ENCODE measurements around the gene KICS2. TPM values are rescaled to one million over a fixed set of nuclear protein-coding genes. Genes with fewer than 3 reads are reported as not detected.

The KICS2 gene
- total RNA-seq, 4 donors from 2014 or later = 5.1 to 17.9 (median 11.0) TPM

DNA sequence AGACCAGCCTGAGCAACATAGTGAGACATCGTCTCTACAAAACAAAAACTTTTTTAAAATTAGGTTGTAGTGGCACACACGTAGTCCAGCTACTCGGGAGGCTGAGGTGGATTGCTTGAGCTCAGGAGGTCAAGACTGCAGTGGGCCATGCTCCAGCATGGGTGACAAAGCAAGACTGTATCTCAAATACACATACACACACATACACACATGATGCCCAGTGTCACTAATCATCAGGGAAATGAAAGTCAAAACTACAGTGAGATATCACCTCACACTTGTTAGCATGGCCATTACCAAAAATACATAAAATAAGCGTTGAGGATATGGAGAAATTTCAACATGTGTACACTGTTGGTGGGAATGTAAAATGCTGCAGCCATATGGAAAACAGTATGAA is 33.2 kb upstream of the KICS2 start:
- no peaks in the 10 kb centered on the region for H3K27me3 ChIP-seq
- no peaks in the 10 kb centered on the region for H3K9me3 ChIP-seq
- peaks cover 0 to 18% of the 10 kb centered on the region in 2 donors for H3K4me1 ChIP-seq
- intact Hi-C loops (cut with DNase I; ENCODE audit: low total_unique reads) (no loop called here), in situ Hi-C loops (cut with MboI; ENCODE audit: low sequenced_read_pairs in 4 of 4) (loop anchor here in 2 of 4 donors (5.0 to 25.0 kb wide), 2 partner anchors 418 to 593 kb away; partner anchors contain the start of gene DPY19L2 (in 1 of the 2))
- TF ChIP-seq, protein P1, sequence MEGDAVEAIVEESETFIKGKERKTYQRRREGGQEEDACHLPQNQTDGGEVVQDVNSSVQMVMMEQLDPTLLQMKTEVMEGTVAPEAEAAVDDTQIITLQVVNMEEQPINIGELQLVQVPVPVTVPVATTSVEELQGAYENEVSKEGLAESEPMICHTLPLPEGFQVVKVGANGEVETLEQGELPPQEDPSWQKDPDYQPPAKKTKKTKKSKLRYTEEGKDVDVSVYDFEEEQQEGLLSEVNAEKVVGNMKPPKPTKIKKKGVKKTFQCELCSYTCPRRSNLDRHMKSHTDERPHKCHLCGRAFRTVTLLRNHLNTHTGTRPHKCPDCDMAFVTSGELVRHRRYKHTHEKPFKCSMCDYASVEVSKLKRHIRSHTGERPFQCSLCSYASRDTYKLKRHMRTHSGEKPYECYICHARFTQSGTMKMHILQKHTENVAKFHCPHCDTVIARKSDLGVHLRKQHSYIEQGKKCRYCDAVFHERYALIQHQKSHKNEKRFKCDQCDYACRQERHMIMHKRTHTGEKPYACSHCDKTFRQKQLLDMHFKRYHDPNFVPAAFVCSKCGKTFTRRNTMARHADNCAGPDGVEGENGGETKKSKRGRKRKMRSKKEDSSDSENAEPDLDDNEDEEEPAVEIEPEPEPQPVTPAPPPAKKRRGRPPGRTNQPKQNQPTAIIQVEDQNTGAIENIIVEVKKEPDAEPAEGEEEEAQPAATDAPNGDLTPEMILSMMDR (IDR thresholded peaks at IDR 0.05 in 4 of 5, conservative IDR thresholded peaks at IDR 0.05 in 1 of 5) = no peak
- no peak for TF ChIP-seq POLR2A (IDR thresholded peaks at IDR 0.05)
- no peak for DNase-seq
- no peaks in the 10 kb centered on the region for H3K36me3 ChIP-seq
- no peak overlapping the region for H3K4me3 ChIP-seq
- H3K27ac ChIP-seq = no peak overlapping the region
- no peak for ATAC-seq

GRCh38 chr12:64253356-64253755 is 31.3 kb upstream of the KICS2 start:
- H3K27ac ChIP-seq = no peak overlapping the region
- ATAC-seq = no peak
- no peaks in the 10 kb centered on the region for H3K27me3 ChIP-seq
- intact Hi-C loops (cut with DNase I; ENCODE audit: low total_unique reads) = no loop called here
- H3K4me1 ChIP-seq = peaks cover 6 to 18% of the 10 kb centered on the region in 2 donors
- DNase-seq = no peak
- no peaks in the 10 kb centered on the region for H3K9me3 ChIP-seq
- H3K36me3 ChIP-seq = no peaks in the 10 kb centered on the region
- TF ChIP-seq POLR2A (IDR thresholded peaks at IDR 0.05) = no peak
- TF ChIP-seq, protein P1 (IDR thresholded peaks at IDR 0.05 in 4 of 5, conservative IDR thresholded peaks at IDR 0.05 in 1 of 5) = no peak
- H3K4me3 ChIP-seq = no peak overlapping the region
- in situ Hi-C loops (cut with MboI; ENCODE audit: low sequenced_read_pairs in 4 of 4) = loop anchor here in 3 of 4 donors (5.0 to 25.0 kb wide), 2 partner anchors 411 to 591 kb away; partner anchors contain the start of genes SRGAP1 (in 3 of the 3) and DPY19L2 (in 1 of the 3)

- Histone ChIP-seq H3K27ac (peak overlapping the region in 3 of 4 donors; percentile 5 to 39 (median 8)), H3K4me1 (peaks cover 6 to 18% of the 10 kb centered on the region in 2 donors), H3K9me3 (no peaks in the 10 kb centered on the region), H3K27me3 (no peaks in the 10 kb centered on the region), H3K4me3 (no peak overlapping the region), H3K36me3 (no peaks in the 10 kb centered on the region)
- TF ChIP-seq, protein P1 (IDR thresholded peaks at IDR 0.05 in 4 of 5, conservative IDR thresholded peaks at IDR 0.05 in 1 of 5) = no peak
- no peak for TF ChIP-seq POLR2A (IDR thresholded peaks at IDR 0.05)
- peak; percentile 81 to 83 for ATAC-seq
- peak in 1 of 2 donors; percentile 21 for DNase-seq
- intact Hi-C loops (cut with DNase I; ENCODE audit: low total_unique reads) = no loop called here
- in situ Hi-C loops (cut with MboI; ENCODE audit: low sequenced_read_pairs in 4 of 4) = loop anchor here in 3 of 4 donors (5.0 to 25.0 kb wide), 2 partner anchors 410 to 590 kb away; partner anchors contain the start of genes SRGAP1 (in 3 of the 3) and DPY19L2 (in 1 of the 3)
Observed at GRCh38 chr12:64252681-64253080, 30.6 kb upstream of the KICS2 start.

DNA sequence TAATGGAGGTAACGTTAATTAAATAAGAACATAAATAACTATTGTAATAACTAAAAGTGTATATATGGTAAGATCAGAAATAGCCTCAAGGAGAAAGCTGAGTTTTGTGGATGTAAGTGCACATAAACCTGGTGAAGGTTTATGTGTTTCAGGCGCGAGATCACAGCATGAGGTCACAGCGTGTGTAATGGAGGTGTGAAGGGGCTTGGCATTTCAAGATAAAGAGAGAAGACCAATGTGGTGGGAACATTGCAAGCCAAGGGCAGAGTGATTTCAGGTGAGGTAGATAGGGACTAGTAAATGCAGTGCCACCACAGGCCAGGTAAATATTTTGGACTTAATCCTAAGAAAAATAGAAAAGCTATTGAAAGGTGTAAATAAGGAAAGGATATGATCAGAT is 21.7 kb upstream of the KICS2 start:
- no peak for TF ChIP-seq POLR2A (IDR thresholded peaks at IDR 0.05)
- TF ChIP-seq, protein P1 (IDR thresholded peaks at IDR 0.05 in 4 of 5, conservative IDR thresholded peaks at IDR 0.05 in 1 of 5) = no peak
- Histone ChIP-seq H3K27me3 (no peaks in the 10 kb centered on the region), H3K4me1 (no peaks in the 10 kb centered on the region), H3K27ac (no peak overlapping the region), H3K36me3 (no peaks in the 10 kb centered on the region), H3K9me3 (no peaks in the 10 kb centered on the region), H3K4me3 (no peak overlapping the region)
- ATAC-seq (no peak), DNase-seq (no peak)
- in situ Hi-C loops (cut with MboI; ENCODE audit: low sequenced_read_pairs in 4 of 4) (no loop called here), intact Hi-C loops (cut with DNase I; ENCODE audit: low total_unique reads) (no loop called here)

- Histone ChIP-seq H3K4me1 (no peaks in the 10 kb centered on the region), H3K27me3 (no peaks in the 10 kb centered on the region), H3K27ac (no peak overlapping the region), H3K9me3 (no peaks in the 10 kb centered on the region), H3K4me3 (no peak overlapping the region), H3K36me3 (no peaks in the 10 kb centered on the region)
- intact Hi-C loops (cut with DNase I; ENCODE audit: low total_unique reads) = no loop called here
- DNase-seq = no peak
- TF ChIP-seq, protein P1 (IDR thresholded peaks at IDR 0.05 in 4 of 5, conservative IDR thresholded peaks at IDR 0.05 in 1 of 5) = no peak
- TF ChIP-seq POLR2A (IDR thresholded peaks at IDR 0.05) = no peak
- in situ Hi-C loops (cut with MboI; ENCODE audit: low sequenced_read_pairs in 4 of 4) = no loop called here
- ATAC-seq = no peak
Observed at GRCh38 chr12:64240781-64241180, 18.7 kb upstream of the KICS2 start.

Measured in gastrocnemius medialis (tissue), 4 donors.